Kidney epithelial cell (primary cell): ENCODE results near the gene CLIC5. TPM values are rescaled to one million over a fixed set of nuclear protein-coding genes. Genes with fewer than 3 reads are reported as not detected.
A peak's percentile ranks its signal among the peaks of the same experiment; 100 is the strongest.
"Not testable (repeated sequence)": the region's sequence is repeated elsewhere in the genome, so short reads cannot be mapped to it uniquely, and the experiment has no call there.

Experiments
- DNase-seq: peaks from one replicate; pipeline ENCODE4 v3.0.0-alpha.2; 2010; ENCODE audit warnings: low read depth
- H3K27me3 ChIP-seq: 2 replicates; pipeline ENCODE4 v1.6.0; 2011; ENCODE audit warnings: low read length; ENCODE audit not compliant: control insufficient read depth, insufficient read depth
- H3K36me3 ChIP-seq: 2 replicates; pipeline ENCODE4 v1.5.1; 2011; ENCODE audit warnings: low read length; ENCODE audit not compliant: control insufficient read depth, insufficient read depth
- H3K4me3 ChIP-seq: 2 replicates; pipeline ENCODE4 v1.5.1; 2011; ENCODE audit warnings: low read depth, mild to moderate bottlenecking, control low read depth, low read length
- total RNA-seq: library from RNA; depleted of rRNA; stranded (reverse); fragments of >200 nt; gene quantifications from 2 replicates; pipeline ENCODE4 v1.2.3, GENCODE V29; 2015
- TF ChIP-seq, protein P1 (sequence below): IDR thresholded peaks from 2 replicates; pipeline ENCODE4 v1.5.1; 2011; ENCODE audit warnings: mild to moderate bottlenecking, moderate library complexity, low read length, control low read depth, inconsistent platforms; ENCODE audit not compliant: insufficient read depth, poor library complexity, severe bottlenecking

Gene CLIC5
- total RNA-seq, 1 donor from 2014 or later, result 3.2 TPM

DNA sequence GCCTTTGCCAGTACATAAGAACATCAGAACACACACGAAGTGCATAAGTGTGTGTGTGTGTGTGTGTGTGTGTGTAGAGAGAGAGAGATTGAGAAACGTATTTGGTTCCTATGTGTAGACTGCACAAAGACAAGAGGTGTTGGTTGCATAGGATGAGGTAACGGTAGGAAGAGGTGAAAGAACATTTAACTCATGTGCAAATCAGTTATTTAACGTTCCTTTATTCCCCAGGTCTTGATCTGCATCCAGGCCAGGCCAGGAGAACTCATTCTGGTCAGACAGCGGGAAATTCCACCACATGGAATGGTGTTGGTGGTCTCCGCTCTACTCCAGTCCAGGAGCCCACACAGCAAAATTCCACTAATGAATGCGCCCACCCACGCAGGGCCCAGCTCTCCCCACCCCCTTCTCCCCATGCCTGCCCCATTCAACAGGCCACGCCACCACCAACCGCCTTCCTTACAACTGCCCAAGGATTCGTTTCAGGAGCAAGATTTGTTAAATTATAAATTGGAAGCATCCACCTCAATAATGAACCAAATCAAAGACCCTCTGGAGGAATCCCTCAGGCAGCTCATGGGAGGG, 86.8 kb downstream of the CLIC5 start:
- DNase-seq, result no peak
- no peak overlapping the region for H3K4me3 ChIP-seq

DNA sequence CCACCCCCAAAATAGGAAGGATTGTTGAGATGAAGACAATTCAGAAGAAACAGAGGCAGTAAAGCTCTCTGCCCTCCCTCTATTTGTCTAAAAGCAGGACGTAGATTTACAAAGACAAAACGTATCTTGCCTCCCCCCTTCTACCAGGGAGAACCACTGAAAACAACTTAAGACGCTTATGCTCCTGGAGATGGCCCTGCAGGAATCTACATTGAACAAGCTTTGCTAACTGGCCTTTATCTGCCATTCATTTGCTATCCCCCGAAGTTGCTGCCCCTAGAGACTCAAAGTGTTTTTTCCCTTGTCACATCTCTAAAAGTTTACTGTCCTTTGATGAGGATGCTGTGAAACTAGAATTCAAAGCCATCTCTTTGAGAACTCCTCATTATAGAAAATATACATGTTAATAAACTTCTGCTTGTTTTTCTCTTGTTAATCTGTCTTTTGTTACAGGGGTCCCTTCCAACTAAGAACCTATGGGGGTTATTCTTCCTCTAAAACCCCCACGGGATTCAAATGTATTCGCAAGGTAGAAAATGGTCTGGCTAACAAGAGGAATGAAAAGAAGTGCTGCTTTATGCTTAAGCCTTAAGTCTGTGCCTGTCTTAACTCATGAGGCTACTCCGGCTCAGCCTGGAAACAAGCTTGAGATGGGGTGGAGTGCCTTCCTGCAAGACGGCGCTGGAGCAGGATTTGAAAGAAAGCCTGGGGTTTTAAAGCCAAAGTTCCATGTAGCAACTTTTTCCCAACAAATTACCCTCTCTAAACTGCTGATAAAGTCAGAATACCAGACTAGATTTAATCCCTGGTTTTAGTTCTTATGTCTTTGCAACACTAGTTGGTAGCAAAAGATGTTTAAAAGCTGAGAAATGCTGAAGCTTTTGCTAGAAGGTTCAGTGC, 88.0 kb downstream of the CLIC5 start:
- TF ChIP-seq, protein P1, sequence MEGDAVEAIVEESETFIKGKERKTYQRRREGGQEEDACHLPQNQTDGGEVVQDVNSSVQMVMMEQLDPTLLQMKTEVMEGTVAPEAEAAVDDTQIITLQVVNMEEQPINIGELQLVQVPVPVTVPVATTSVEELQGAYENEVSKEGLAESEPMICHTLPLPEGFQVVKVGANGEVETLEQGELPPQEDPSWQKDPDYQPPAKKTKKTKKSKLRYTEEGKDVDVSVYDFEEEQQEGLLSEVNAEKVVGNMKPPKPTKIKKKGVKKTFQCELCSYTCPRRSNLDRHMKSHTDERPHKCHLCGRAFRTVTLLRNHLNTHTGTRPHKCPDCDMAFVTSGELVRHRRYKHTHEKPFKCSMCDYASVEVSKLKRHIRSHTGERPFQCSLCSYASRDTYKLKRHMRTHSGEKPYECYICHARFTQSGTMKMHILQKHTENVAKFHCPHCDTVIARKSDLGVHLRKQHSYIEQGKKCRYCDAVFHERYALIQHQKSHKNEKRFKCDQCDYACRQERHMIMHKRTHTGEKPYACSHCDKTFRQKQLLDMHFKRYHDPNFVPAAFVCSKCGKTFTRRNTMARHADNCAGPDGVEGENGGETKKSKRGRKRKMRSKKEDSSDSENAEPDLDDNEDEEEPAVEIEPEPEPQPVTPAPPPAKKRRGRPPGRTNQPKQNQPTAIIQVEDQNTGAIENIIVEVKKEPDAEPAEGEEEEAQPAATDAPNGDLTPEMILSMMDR, result no peak
- no peak for DNase-seq
- no peak overlapping the region for H3K4me3 ChIP-seq

More for the DNA sequence above, 86.8 kb downstream of the CLIC5 start:
- TF ChIP-seq, protein P1, result no peak
- Histone ChIP-seq H3K27me3 (no peaks in the 10 kb centered on the region), H3K36me3 (no peaks in the 10 kb centered on the region)

DNA sequence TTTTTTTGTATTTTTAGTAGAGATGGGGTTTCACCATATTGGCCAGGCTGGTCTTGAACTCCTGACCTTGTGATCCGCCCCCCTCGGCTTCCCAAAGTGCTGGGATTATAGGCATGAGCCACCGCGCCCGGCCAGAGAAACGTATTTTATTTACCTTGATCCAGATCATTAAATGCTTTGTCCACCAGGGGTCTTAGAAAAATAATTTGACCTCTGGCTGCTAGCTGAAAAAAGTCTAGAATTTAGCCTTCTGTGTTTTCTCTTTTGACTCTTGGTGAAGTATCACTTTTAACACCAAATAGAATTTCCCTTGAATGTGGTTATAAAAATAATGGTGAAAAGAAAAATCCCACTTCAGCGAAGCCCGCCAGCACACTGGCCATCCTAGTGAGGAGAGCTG, 89.2 kb downstream of the CLIC5 start:
- H3K27me3 ChIP-seq, H3K4me3 ChIP-seq, H3K36me3 ChIP-seq, DNase-seq: not testable (repeated sequence)

More for the DNA sequence above, 88.0 kb downstream of the CLIC5 start:
- Histone ChIP-seq H3K36me3 (no peaks in the 10 kb centered on the region), H3K27me3 (no peaks in the 10 kb centered on the region)

DNA sequence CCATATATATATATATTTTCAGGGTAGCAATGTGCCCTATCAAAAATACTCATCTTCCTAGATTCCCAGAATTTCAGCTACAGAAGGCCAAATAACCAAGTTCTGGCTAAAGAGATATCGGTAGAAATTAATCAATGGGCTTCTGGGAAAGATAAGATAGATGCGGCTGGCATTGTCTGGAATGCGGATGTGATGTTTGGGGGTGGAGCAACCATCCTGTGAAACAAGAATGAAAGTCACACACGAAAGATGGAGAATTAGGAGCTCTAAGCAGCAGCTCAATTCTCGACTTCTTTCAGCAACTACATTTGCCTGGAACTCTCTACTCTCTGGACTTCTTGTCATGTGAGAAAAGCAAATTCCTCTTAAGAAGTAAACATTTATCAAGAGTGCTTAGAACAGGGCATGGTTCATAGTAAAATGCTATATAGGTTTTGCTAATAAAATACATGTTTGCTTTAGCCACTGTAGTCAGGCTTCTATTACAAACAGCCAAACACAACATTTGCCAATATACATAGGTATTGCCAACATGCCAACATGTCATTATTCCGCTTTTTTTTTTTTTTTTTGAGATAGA, 90.8 kb downstream of the CLIC5 start:
- no peaks in the 10 kb centered on the region for H3K36me3 ChIP-seq
- TF ChIP-seq, protein P1, result no peak
- DNase-seq, result no peak
- no peaks in the 10 kb centered on the region for H3K27me3 ChIP-seq
- no peak overlapping the region for H3K4me3 ChIP-seq

DNA sequence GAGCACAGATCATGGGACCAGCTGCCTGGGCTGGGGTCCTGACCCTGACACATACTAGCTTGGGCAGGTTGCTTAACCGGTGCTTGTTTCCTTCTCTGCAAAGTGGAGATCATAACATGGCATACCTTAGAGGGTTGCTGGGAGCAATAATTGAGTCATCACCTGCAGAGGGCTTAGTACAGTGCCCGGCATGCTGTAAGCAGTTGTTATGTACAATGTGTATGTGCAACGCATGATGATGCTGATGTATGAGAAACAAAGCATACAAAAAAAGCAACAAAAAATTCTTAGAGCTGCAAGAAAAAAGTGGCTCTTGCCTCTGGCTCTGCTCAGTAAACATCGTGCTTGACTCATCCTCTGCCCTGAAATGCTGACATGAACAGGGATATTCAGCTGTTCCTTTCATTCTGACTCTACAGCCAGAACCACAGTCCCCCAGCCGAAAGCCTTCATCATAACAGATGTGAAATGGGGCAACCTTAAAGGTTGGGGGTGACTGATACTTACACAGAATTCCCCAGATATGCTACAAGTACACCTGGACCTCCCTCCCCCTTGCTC, 91.7 kb downstream of the CLIC5 start:
- Histone ChIP-seq H3K36me3 (no peaks in the 10 kb centered on the region), H3K27me3 (no peaks in the 10 kb centered on the region), H3K4me3 (no peak overlapping the region)
- no peak for DNase-seq
- TF ChIP-seq, protein P1, result no peak

DNA sequence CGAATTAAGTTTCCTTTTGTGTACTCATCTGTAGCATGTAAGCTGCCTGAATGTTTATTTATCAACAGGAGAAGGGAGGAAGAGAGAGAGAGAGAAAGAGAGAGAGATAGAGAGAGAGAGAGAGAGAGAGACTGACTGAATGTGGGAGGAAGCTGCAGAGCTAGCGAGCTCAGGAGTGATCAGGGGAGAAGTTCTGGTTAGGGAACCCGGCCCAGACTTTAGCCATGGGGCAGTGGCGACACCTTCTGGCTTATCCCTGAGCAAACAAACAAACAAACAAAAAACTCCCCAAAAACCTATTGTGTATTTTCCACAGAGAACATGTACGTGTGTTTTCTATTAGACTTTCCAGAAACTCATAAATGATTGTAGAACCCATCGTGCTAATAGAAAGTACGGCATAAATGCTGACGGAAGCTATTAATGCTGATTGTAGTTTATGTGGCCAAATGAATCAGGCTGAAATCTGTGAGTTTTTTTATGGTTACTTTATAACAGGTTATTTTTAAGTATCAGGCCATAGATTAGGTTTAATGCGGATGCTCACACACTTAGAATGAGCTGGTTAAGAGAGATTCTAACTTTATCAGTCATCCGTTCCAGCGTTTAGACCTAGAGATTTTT, 92.8 kb downstream of the CLIC5 start:
- Histone ChIP-seq H3K36me3 (no peaks in the 10 kb centered on the region), H3K4me3 (no peak overlapping the region), H3K27me3 (no peaks in the 10 kb centered on the region)
- TF ChIP-seq, protein P1, result peak; percentile 88
- no peak for DNase-seq
